Measurements from ENCODE around the gene LBHD2. TPM values are rescaled to one million over a fixed set of nuclear protein-coding genes. Genes with fewer than 3 reads are reported as not detected.

The LBHD2 gene
- total and polyA plus RNA-seq, 2 of the 13 experiments (the other 11 are each of a cell fraction or from before 2014, with no cell fraction given) = 0.67 to 1.00 TPM

GRCh38 chr14:103050935-103051334, 33.1 kb upstream of the LBHD2 start:
- DNase-seq (ENCODE audit: low spot score) (no peak), FAIRE-seq (no peak), ATAC-seq (no peak)
- Histone ChIP-seq H3K4me1 (ENCODE audit: insufficient read depth, low read length) (peaks cover 26% of the 10 kb centered on the region), H3K79me2 (ENCODE audit: insufficient read depth, low read length) (peaks cover 41% of the 10 kb centered on the region), H3K27ac (ENCODE audit: extremely low read length, insufficient read depth, low read length) (no peak overlapping the region), H3K9me3 (ENCODE audit: low read length) (no peaks in the 10 kb centered on the region), H3K4me3 (replicated peaks in 1 of 3; ENCODE audit: insufficient read depth in 1 of 3, low read depth in 2 of 3, low read length in 3 of 3) (no peak overlapping the region), H3K27me3 (ENCODE audit: control insufficient read depth in 1 of 2, insufficient read depth in 2 of 2, low read length in 2 of 2) (no peaks in the 10 kb centered on the region), H4K20me1 (ENCODE audit: insufficient read depth, low read length) (peaks cover 4% of the 10 kb centered on the region; the same call in 1 of the 2 replicates), H3K9ac (ENCODE audit: insufficient read depth, low read depth, low read length) (no peak overlapping the region), H2AFZ (ENCODE audit: low read length) (no peak overlapping the region), H3K36me3 (replicated peaks in 1 of 2; ENCODE audit: control insufficient read depth in 1 of 2, insufficient read depth in 2 of 2, low read length in 2 of 2) (no peaks in the 10 kb centered on the region; a peak in 3 of 5 replicates), H3K4me2 (ENCODE audit: low read depth, low read length) (no peak overlapping the region)
- BruUV-seq (replicated peaks) = no TSS peak
- intact Hi-C loops (cut with micrococcal nuclease; ENCODE audit: unreplicated experiment) (no loop called here), in situ Hi-C loops (cut with HindIII; ENCODE audit: extremely low pct_ligation_motif_present, low pct_unique_long_range_greater_than_20kb) (no loop called here)
- TF ChIP-seq MTF2 (CRISPR knock-in tag; IDR thresholded peaks at IDR 0.05; ENCODE audit: borderline replicate concordance) = no peak
- WGBS (ENCODE audit: low lambda C conversion rate) = 48% methylated on average over 5 of the region's 5 CpGs
- CTCF ChIA-PET (ENCODE audit: low intra/inter-chr PET ratio, low total read pairs) = no interaction called here
- POLR2A ChIA-PET = no interaction called here

- Histone ChIP-seq H3K27ac (ENCODE audit: extremely low read length, insufficient read depth, low read length) (no peak overlapping the region), H3K79me2 (ENCODE audit: insufficient read depth, low read length) (peaks cover 47% of the 10 kb centered on the region)
- intact Hi-C loops (cut with micrococcal nuclease; ENCODE audit: unreplicated experiment) = no loop called here
These were observed 31.6 kb upstream of the LBHD2 start for GRCh38 chr14:103052407-103052806.

More at GRCh38 chr14:103052407-103052806, 31.6 kb upstream of the LBHD2 start:
- Histone ChIP-seq H3K9ac (ENCODE audit: insufficient read depth, low read depth, low read length) (no peak overlapping the region), H3K4me2 (ENCODE audit: low read depth, low read length) (no peak overlapping the region), H2AFZ (ENCODE audit: low read length) (no peak overlapping the region), H3K4me1 (ENCODE audit: insufficient read depth, low read length) (peaks cover 29% of the 10 kb centered on the region), H4K20me1 (ENCODE audit: insufficient read depth, low read length) (peaks cover 5% of the 10 kb centered on the region; the same call in 1 of the 2 replicates), H3K36me3 (replicated peaks in 1 of 2; ENCODE audit: control insufficient read depth in 1 of 2, insufficient read depth in 2 of 2, low read length in 2 of 2) (no peaks in the 10 kb centered on the region; a peak in 2 of 5 replicates), H3K27me3 (ENCODE audit: control insufficient read depth in 1 of 2, insufficient read depth in 2 of 2, low read length in 2 of 2) (no peaks in the 10 kb centered on the region), H3K9me3 (ENCODE audit: low read length) (no peaks in the 10 kb centered on the region), H3K4me3 (replicated peaks in 1 of 3; ENCODE audit: insufficient read depth in 1 of 3, low read depth in 2 of 3, low read length in 3 of 3) (no peak overlapping the region)
- BruUV-seq (replicated peaks) = no TSS peak
- ChIA-PET POLR2A (interaction anchor here (0.5 kb wide), 1 partner anchor 44 kb away, joined by 3 read pairs; no protein-coding TSS in a partner anchor), CTCF (ENCODE audit: low intra/inter-chr PET ratio, low total read pairs) (no interaction called here)
- 79% methylated on average over 9 of the region's 10 CpGs for WGBS (ENCODE audit: low lambda C conversion rate)
- in situ Hi-C loops (cut with HindIII; ENCODE audit: extremely low pct_ligation_motif_present, low pct_unique_long_range_greater_than_20kb) = no loop called here
- ATAC-seq = no peak
- no peak for FAIRE-seq
- TF ChIP-seq SP140L (CRISPR knock-in tag; IDR thresholded peaks at IDR 0.05; ENCODE audit: borderline replicate concordance) (no peak), FOXK1 (CRISPR knock-in tag; IDR thresholded peaks at IDR 0.05; ENCODE audit: borderline replicate concordance, low read depth) (no peak), ZNF841 (CRISPR knock-in tag; IDR thresholded peaks at IDR 0.05; ENCODE audit: borderline replicate concordance) (no peak), ZSCAN5A (CRISPR knock-in tag; IDR thresholded peaks at IDR 0.05; ENCODE audit: borderline replicate concordance) (no peak), ZFP37 (CRISPR knock-in tag; IDR thresholded peaks at IDR 0.05; ENCODE audit: borderline replicate concordance) (no peak), ZSCAN20 (CRISPR knock-in tag; IDR thresholded peaks at IDR 0.05; ENCODE audit: borderline replicate concordance) (no peak), MEIS1 (CRISPR knock-in tag; IDR thresholded peaks at IDR 0.05; ENCODE audit: borderline replicate concordance) (no peak), NFYB (CRISPR knock-in tag; IDR thresholded peaks at IDR 0.05) (no peak), ZNF512B (CRISPR knock-in tag; IDR thresholded peaks at IDR 0.05; ENCODE audit: borderline replicate concordance) (no peak), GMEB2 (CRISPR knock-in tag; IDR thresholded peaks at IDR 0.05; ENCODE audit: low read depth) (no peak)
- no peak for DNase-seq (ENCODE audit: low spot score)
